Measurements from ENCODE around the gene METRN.

METRN gene

DNA sequence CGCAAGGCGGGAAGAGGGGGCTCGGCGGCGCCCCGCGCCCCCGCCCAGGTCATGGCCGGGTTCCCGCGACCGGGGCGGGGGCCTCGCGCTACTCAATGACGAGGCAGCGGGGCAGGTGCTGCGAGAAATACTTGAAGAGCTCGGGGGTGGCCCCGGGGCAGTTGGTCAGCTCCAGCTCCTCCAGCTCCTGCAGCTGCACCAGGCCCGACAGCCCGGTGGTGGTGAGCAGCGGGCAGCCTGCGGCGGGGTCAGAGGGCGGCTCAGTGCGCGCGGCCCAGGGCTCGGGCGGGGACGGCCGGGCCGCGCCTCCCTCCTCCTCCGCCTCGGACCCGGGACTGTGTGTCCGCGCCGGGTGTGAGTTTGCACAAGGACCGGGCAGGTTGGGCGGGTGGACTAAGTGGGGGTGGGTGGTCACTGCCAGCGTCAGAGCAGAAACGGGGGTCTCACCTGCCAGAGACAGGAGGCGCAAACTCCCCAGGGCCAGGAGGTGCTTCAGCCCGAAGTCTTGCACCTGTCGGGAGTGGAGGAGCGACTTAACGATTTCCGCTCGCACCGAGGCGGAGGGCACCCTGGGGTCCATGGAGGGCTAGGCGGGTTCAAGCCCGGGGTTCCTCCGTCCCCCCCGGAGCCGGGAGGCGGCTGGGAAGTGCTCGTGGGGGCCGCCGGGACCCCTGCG lies 20.6 kb upstream of the METRN start:
- Mint-ChIP-seq H3K36me3 (ENCODE audit: low read depth) (peaks cover 1% of the 10 kb centered on the region), H3K4me1 (ENCODE audit: low read depth) (peaks cover 12% of the 10 kb centered on the region), H3K27ac (peak overlapping the region; percentile 36), H3K4me3 (peak overlapping the region; percentile 34), H3K9me3 (peaks cover 4% of the 10 kb centered on the region), H3K27me3 (ENCODE audit: low read depth) (peaks cover 20% of the 10 kb centered on the region)

- peaks cover 4% of the 10 kb centered on the region for H3K9me3 Mint-ChIP-seq
- peaks cover 10% of the 10 kb centered on the region for H3K4me1 Mint-ChIP-seq (ENCODE audit: low read depth)
- H3K27ac Mint-ChIP-seq = no peak overlapping the region
- no peak overlapping the region for H3K4me3 Mint-ChIP-seq
- peaks cover 1% of the 10 kb centered on the region for H3K36me3 Mint-ChIP-seq (ENCODE audit: low read depth)
- H3K27me3 Mint-ChIP-seq (ENCODE audit: low read depth) = peaks cover 20% of the 10 kb centered on the region
Observed at GRCh38 chr16:694863-695354, 20.0 kb upstream of the METRN start.

DNA sequence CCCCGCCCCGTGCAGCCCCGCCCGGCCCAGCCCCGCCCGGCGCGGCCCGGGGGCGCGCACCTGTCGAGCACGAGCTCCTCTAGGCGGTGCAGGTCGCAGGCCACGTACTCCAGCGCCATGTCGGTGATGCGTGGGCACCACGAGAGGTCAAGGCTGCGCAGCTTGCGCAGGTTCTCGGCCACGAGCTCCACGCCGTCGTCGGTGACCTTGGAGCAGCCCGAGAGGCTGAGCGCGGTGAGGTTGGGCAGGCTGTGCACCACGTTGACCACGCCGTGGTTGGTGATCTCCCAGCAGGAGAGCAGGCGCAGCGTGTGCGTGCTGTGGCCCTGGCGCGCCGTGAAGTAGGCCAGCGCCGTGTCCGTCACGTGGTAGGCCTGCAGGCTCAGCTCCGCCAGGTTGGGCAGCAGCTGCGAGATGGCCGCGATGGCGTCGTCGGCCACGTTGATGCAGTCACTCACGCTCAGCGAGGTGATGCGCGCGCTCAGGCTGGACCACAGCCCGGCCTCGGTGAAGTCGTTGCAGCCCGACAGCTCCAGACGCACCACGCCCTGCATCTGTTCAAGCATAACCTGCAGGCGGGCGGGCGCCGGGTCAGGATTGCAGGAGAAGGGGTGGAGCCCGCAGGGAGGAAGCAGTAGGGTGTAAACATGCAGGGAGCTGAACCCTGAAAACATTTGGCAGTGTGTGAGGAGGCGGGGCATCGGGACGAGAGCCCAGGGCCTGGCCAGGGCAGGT lies 19.4 kb upstream of the METRN start:
- Mint-ChIP-seq H3K27me3 (ENCODE audit: low read depth) (peaks cover 24% of the 10 kb centered on the region), H3K36me3 (ENCODE audit: low read depth) (peaks cover 1% of the 10 kb centered on the region), H3K27ac (peak overlapping the region; percentile 68), H3K9me3 (peaks cover 4% of the 10 kb centered on the region), H3K4me3 (peak overlapping the region; percentile 75), H3K4me1 (ENCODE audit: low read depth) (peaks cover 10% of the 10 kb centered on the region)

- H3K36me3 Mint-ChIP-seq (ENCODE audit: low read depth) = no peaks in the 10 kb centered on the region
- H3K4me1 Mint-ChIP-seq (ENCODE audit: low read depth) = peaks cover 4% of the 10 kb centered on the region
- H3K9me3 Mint-ChIP-seq = no peaks in the 10 kb centered on the region
- H3K4me3 Mint-ChIP-seq = no peak overlapping the region
- H3K27me3 Mint-ChIP-seq (ENCODE audit: low read depth) = peaks cover 28% of the 10 kb centered on the region
- H3K27ac Mint-ChIP-seq = no peak overlapping the region
Observed at GRCh38 chr16:698911-699671, 15.8 kb upstream of the METRN start.

DNA sequence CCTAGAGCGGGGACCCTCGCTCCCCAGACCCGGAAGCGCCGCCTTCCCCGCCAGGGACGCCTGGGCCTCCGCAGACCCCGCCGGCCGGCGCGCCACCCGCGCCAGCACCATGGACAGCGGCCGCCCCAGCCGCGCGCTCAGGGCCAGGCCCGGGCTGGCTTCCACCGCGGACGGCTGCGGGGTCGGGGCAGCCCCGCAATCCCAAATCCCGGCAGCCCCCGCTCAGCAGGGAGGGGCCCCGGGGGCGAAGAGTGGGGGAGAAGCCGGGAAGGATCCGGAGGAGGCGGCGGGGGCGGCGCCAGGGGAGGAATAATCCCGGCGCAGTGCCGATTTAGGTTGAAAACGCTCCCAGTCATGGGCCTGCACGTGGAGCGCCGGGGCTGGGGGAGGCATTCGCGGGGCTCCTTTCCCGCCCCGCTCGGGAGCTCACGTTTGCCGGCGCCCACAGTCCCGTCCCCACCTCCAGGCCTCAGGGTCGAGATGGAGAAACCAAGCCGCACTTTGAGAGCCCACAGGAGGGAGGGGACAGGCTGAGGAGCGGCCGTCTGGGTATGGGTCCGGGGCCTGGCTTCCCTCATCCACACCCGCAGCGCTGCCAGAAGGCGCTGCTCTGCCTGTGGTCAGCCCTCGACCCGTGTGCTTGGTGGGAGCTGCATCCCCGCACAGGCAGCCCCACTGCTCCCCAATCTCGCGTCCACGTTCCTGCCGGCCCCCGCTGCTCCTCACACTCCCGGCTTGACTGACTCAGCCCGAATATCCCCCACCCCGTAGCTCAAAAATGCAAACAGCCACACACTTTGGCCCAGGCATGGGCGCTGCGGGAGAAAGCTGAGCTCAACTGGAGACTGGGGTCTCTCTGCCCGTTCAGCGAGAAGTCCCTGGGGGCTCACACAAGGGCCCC lies 14.0 kb upstream of the METRN start:
- no peak overlapping the region for H3K4me3 Mint-ChIP-seq
- peaks cover under 1% of the 10 kb centered on the region for H3K4me1 Mint-ChIP-seq (ENCODE audit: low read depth)
- H3K27ac Mint-ChIP-seq = no peak overlapping the region
- peaks cover 27% of the 10 kb centered on the region for H3K27me3 Mint-ChIP-seq (ENCODE audit: low read depth)
- no peaks in the 10 kb centered on the region for H3K36me3 Mint-ChIP-seq (ENCODE audit: low read depth)
- no peaks in the 10 kb centered on the region for H3K9me3 Mint-ChIP-seq

- Mint-ChIP-seq H3K4me3 (no peak overlapping the region), H3K9me3 (no peaks in the 10 kb centered on the region), H3K27me3 (ENCODE audit: low read depth) (peaks cover 39% of the 10 kb centered on the region)
Observed at GRCh38 chr16:702341-702740, 12.6 kb upstream of the METRN start.

DNA sequence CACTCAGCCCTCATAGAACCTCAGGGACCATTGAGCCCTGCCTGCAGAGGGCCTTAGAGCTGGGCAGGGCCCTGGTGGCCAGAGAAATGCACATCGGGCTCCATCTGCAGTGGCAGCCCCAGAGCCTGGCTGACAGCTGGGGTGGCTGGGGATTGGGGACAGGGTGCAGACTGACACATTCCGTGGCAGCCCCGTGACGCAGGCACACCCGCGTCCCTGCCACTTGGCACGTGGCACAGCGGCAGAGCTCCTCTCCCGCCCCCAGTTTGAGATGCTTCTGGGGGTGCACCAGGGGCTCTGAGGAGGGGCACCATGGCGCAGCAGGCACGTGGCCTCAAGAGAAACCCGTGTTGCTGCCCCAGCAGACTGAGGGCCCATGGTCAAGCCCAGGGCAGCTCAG lies 11.5 kb upstream of the METRN start:
- Mint-ChIP-seq H3K9me3 (no peaks in the 10 kb centered on the region), H3K4me3 (no peak overlapping the region), H3K27me3 (ENCODE audit: low read depth) (peaks cover 47% of the 10 kb centered on the region), H3K36me3 (ENCODE audit: low read depth) (no peaks in the 10 kb centered on the region), H3K27ac (no peak overlapping the region), H3K4me1 (ENCODE audit: low read depth) (no peaks in the 10 kb centered on the region)

More at GRCh38 chr16:702341-702740, 12.6 kb upstream of the METRN start:
- no peaks in the 10 kb centered on the region for H3K4me1 Mint-ChIP-seq (ENCODE audit: low read depth)
- H3K36me3 Mint-ChIP-seq (ENCODE audit: low read depth) = no peaks in the 10 kb centered on the region
- no peak overlapping the region for H3K27ac Mint-ChIP-seq

- Mint-ChIP-seq H3K4me3 (no peak overlapping the region), H3K4me1 (ENCODE audit: low read depth) (no peaks in the 10 kb centered on the region), H3K27ac (no peak overlapping the region), H3K9me3 (no peaks in the 10 kb centered on the region), H3K27me3 (ENCODE audit: low read depth) (peaks cover 52% of the 10 kb centered on the region), H3K36me3 (ENCODE audit: low read depth) (no peaks in the 10 kb centered on the region)
Observed at GRCh38 chr16:704047-704446, 10.9 kb upstream of the METRN start.

DNA sequence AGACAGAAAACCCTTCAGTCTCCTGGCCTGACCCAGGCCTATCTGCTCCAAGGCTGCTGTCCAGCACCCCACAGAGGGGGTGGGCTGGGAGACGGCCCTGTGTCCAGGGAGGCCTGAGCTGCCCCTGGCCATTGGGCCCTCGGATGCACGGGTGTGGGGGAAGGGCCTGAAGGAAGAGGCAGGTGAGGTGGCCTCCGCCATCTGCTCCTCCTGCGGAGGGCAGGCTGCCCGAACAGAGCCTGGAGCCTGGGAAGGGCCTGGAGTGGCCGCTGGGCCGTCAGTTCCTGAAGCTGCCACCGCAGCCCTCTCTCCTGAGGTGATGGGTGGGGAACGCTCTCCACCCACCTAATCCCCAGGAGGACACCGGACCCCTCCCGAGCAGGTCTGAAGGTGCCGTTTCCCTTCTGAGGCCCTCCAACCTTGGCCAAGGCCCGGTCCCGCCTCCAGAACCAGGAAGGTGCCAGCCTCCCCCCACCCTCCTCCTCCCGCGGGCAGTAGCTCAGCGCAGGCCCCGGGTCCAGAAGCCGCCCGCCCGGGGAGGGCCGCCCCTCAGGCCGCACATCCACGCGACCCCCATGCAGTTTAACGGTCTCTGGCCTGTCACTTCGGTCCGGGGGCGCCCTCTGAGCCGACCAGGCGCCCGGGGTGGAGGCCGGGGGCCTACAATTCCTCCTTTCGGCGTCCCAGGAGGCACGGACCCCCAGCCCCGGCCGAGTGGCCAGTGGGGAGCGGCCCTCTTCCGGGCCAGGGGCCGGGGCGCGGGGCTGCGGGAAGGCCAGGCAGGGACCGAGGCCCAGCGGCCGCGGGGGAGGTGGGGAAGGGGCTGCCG lies 10.2 kb upstream of the METRN start:
- no peaks in the 10 kb centered on the region for H3K4me1 Mint-ChIP-seq (ENCODE audit: low read depth)
- no peak overlapping the region for H3K4me3 Mint-ChIP-seq

DNA sequence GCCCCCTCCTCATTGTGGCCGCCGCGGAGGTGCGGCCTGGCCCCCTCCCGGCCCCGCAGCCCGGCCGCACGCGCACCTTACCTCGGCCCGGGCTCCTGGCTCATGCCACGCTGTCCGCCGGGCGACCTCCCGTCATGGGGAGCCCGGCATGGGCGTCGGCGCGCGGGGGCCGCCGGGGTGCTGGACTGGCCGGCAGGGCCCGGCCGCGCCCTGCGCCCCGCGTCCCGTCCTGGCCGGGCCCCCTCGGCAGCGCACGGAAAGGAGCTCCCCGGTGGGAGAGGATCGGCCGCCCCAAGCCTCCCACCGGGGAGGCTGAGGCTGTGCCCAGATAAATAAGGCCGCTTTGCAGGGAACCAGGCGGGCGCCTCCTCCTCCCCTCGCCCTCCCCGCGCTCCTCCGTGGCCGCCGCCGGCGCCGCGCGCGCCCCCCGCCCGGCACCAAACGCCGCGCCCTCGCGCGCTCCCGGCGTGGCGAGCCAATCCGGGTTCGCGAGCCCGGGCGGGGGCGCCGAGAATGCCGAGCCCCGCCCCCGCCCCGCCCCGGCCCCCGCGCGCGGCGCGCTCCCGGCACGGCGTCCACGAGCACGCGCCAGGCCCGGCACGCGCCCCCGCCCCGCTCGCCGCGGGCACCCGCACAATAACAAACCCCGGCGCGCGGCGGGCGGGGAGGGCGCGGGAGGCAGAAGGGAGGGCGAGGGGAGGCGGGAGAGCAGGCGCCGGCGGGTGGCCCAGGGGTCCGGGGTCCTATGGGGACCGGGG lies 9.3 kb upstream of the METRN start, which contains the start of gene FBXL16:
FBXL16 (minus strand) TSS at position 371 of the 758 bp plus-strand sequence. CDS start 8,396 bp downstream, outside the sequence.
- Mint-ChIP-seq H3K4me1 (ENCODE audit: low read depth) (no peaks in the 10 kb centered on the region), H3K9me3 (no peaks in the 10 kb centered on the region), H3K4me3 (no peak within 1 kb of the TSS), H3K36me3 (ENCODE audit: low read depth) (no peaks in the 10 kb centered on the region), H3K27me3 (ENCODE audit: low read depth) (peaks cover 57% of the 10 kb centered on the region), H3K27ac (no peak within 1 kb of the TSS)

More for the DNA sequence above, 10.2 kb upstream of the METRN start:
- Mint-ChIP-seq H3K27ac (no peak overlapping the region), H3K9me3 (no peaks in the 10 kb centered on the region), H3K36me3 (ENCODE audit: low read depth) (no peaks in the 10 kb centered on the region), H3K27me3 (ENCODE audit: low read depth) (peaks cover 60% of the 10 kb centered on the region)

DNA sequence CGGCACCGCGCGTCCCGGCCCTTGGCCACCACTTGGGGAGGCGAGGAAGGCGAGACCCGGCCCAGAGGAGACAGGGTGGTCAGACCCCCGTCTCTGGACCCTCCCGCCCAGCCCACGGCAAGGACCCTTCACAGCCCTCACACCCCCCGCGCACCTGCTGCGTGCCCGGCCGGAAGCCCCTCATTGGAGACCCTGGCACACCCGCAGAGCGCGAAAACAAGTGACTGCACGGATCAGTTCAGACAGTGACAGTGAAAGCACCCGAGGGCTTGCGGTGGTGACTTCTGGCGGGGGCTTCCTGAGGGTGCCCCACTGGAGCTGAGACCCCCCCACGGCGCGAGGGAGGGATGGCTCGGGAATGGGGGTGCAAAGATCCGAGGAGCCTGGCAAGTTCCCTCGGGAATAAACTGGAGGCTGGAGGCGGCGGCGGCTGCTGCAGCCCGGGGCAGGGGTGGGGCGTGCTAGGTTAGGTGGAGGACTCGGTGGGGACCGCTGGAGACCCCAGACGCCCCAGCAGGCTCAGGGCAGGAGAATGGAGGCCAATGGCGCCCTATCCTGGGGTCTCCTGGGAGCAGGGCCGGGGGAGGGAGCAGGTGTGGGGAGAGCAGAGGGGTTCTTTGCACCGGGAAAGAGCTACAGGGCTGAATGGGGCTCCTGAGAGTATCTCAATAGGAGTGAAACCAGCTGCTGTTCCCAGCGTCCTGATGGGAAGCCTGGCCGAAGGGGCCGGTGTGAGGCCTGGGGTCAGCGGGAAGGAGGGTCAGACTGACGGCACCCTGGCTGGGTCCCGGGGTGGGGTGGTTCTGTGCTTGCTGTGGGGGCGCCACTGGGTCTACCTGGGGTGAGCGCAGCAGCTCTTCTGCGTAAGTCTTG lies 8.5 kb upstream of the METRN start:
- Mint-ChIP-seq H3K9me3 (no peaks in the 10 kb centered on the region), H3K36me3 (ENCODE audit: low read depth) (no peaks in the 10 kb centered on the region), H3K27ac (no peak overlapping the region), H3K27me3 (ENCODE audit: low read depth) (peaks cover 53% of the 10 kb centered on the region), H3K4me3 (no peak overlapping the region), H3K4me1 (ENCODE audit: low read depth) (no peaks in the 10 kb centered on the region)

GRCh38 chr16:707062-707538 lies 7.8 kb upstream of the METRN start:
- H3K27me3 Mint-ChIP-seq (ENCODE audit: low read depth) = peaks cover 49% of the 10 kb centered on the region
- H3K9me3 Mint-ChIP-seq = no peaks in the 10 kb centered on the region
- H3K4me1 Mint-ChIP-seq (ENCODE audit: low read depth) = no peaks in the 10 kb centered on the region
- no peak overlapping the region for H3K27ac Mint-ChIP-seq
- H3K36me3 Mint-ChIP-seq (ENCODE audit: low read depth) = no peaks in the 10 kb centered on the region
- no peak overlapping the region for H3K4me3 Mint-ChIP-seq

Data from T-helper 1 cell treated with Interleukin-12 subunit alpha and Interleukin-12 subunit beta and Interleukin-4 antibody, amounts not matched to agents 30 μg/mL and 1 μg/mL, for 36 hours (primary cell).